Mesenchymal stem cell (in vitro differentiated cells and primary cell): Measurements from ENCODE around the gene CHURC1.
A peak's percentile ranks its signal among the peaks of the same experiment; 100 is the strongest.

Experiments
- DNase-seq: peaks from one replicate; pipeline ENCODE4 v3.0.0-alpha.2; 2013
- H2AFZ ChIP-seq: one replicate; pipeline ENCODE4 v1.6.1; 2013; ENCODE audit warnings: low read depth, mild to moderate bottlenecking, control low read depth, inconsistent platforms, low read length, moderate library complexity
- H2AK5ac ChIP-seq: 2 replicates; pipeline ENCODE4 v1.6.1; 2013; ENCODE audit warnings: low read length, moderate library complexity, mild to moderate bottlenecking, inconsistent platforms; ENCODE audit not compliant: severe bottlenecking
- H2BK120ac ChIP-seq: one replicate; pipeline ENCODE4 v1.6.1; 2013; ENCODE audit warnings: low read depth, mild to moderate bottlenecking, inconsistent platforms, low read length, moderate library complexity
- H2BK12ac ChIP-seq, 2 experiments: one replicate each; pipeline ENCODE4 v1.6.1; 2013; ENCODE audit warnings: inconsistent platforms in 2 of 2, low read length in 2 of 2, mild to moderate bottlenecking in 2 of 2, moderate library complexity in 2 of 2, control low read depth in 1 of 2
- H2BK15ac ChIP-seq: one replicate; pipeline ENCODE4 v1.6.1; 2013; ENCODE audit warnings: mild to moderate bottlenecking, low read depth, inconsistent platforms; ENCODE audit not compliant: poor library complexity, severe bottlenecking
- H2BK5ac ChIP-seq: 2 replicates; pipeline ENCODE4 v1.6.1; 2013; ENCODE audit warnings: low read depth, mild to moderate bottlenecking, low read length, control low read depth, inconsistent platforms; ENCODE audit not compliant: poor library complexity, severe bottlenecking
- H3K14ac ChIP-seq, 2 experiments: one replicate each; pipeline ENCODE4 v1.6.1; 2013; ENCODE audit warnings: inconsistent platforms in 2 of 2, low read length in 2 of 2, control low read depth in 1 of 2, mild to moderate bottlenecking in 1 of 2, moderate library complexity in 1 of 2
- H3K18ac ChIP-seq, 2 experiments: one replicate each; pipeline ENCODE4 v1.6.1; 2013; ENCODE audit warnings: inconsistent platforms in 2 of 2, low read length in 2 of 2, control low read depth in 1 of 2, low read depth in 1 of 2, mild to moderate bottlenecking in 1 of 2
- H3K23ac ChIP-seq, 2 experiments: one replicate each; pipeline ENCODE4 v1.6.1; 2013; ENCODE audit warnings: inconsistent platforms in 2 of 2, low read length in 2 of 2, mild to moderate bottlenecking in 2 of 2, moderate library complexity in 2 of 2, control low read depth in 1 of 2
- H3K27ac ChIP-seq: 2 replicates; pipeline ENCODE4 v1.5.1; 2013; ENCODE audit warnings: mild to moderate bottlenecking, moderate library complexity, low read length, control low read depth, inconsistent platforms; ENCODE audit not compliant: poor library complexity, severe bottlenecking
- H3K27me3 ChIP-seq, 2 experiments: 2 replicates each; pipeline versions ENCODE4 v1.6.1 to v1.7.0; 2013; ENCODE audit warnings: low read length in 2 of 2, mild to moderate bottlenecking in 2 of 2, moderate library complexity in 2 of 2, control low read depth in 1 of 2, inconsistent platforms in 1 of 2; ENCODE audit not compliant: control insufficient read depth in 1 of 2, insufficient read depth in 1 of 2
- H3K36me3 ChIP-seq, 2 experiments: 2 replicates each; pipeline versions ENCODE4 v1.6.1 to v1.7.0; 2013; ENCODE audit warnings: low read length in 2 of 2, control low read depth in 1 of 2, inconsistent platforms in 1 of 2, low read depth in 1 of 2, mild to moderate bottlenecking in 1 of 2; ENCODE audit not compliant: insufficient read depth in 2 of 2, control insufficient read depth in 1 of 2
- H3K4ac ChIP-seq, 2 experiments: one replicate each; pipeline ENCODE4 v1.6.1; 2013; ENCODE audit warnings: inconsistent platforms in 2 of 2, low read length in 2 of 2, mild to moderate bottlenecking in 2 of 2, moderate library complexity in 2 of 2, control low read depth in 1 of 2, low read depth in 1 of 2
- H3K4me1 ChIP-seq: 2 replicates; pipeline ENCODE4 v1.6.1; 2013; ENCODE audit warnings: low read depth, low read length, control low read depth; ENCODE audit not compliant: control insufficient read depth, insufficient read depth
- H3K4me2 ChIP-seq: 2 replicates; pipeline ENCODE4 v1.6.1; 2013; ENCODE audit warnings: low read length, mild to moderate bottlenecking, inconsistent platforms; ENCODE audit not compliant: poor library complexity, severe bottlenecking
- H3K4me3 ChIP-seq, 2 experiments: 2 replicates each; pipeline versions ENCODE4 v1.5.1 to v1.7.0; 2013; ENCODE audit warnings: low read length in 2 of 2, mild to moderate bottlenecking in 2 of 2, control low read depth in 1 of 2, low read depth in 1 of 2; ENCODE audit not compliant: insufficient read depth in 1 of 2
- H3K79me1 ChIP-seq: replicated peaks from 2 replicates; pipeline ENCODE4 v1.6.1; 2013; ENCODE audit warnings: mild to moderate bottlenecking, control low read depth, low read length, inconsistent platforms; ENCODE audit not compliant: poor library complexity, severe bottlenecking
- H3K9ac ChIP-seq: 2 replicates; pipeline ENCODE4 v1.7.0; 2013; ENCODE audit warnings: mild to moderate bottlenecking, low read length, moderate library complexity
- H3K9me3 ChIP-seq: 2 replicates; pipeline ENCODE4 v1.7.0; 2013; ENCODE audit warnings: mild to moderate bottlenecking, low read length; ENCODE audit not compliant: control insufficient read depth
- H4K8ac ChIP-seq: one replicate; pipeline ENCODE4 v1.6.1; 2013; ENCODE audit warnings: inconsistent platforms, mild to moderate bottlenecking, low read length, moderate library complexity
- H4K91ac ChIP-seq: one replicate; pipeline ENCODE4 v1.6.1; 2013; ENCODE audit warnings: mild to moderate bottlenecking, low read length, inconsistent platforms
- WGBS: methylation state at CpG from one replicate; pipeline ENCODE4 v1.1.7; 2013; ENCODE audit warnings: mixed read lengths; 5-methylcytosine and 5-hydroxymethylcytosine counted together

CHURC1 gene

GRCh38 chr14:64952598-64953309 lies 38.5 kb downstream of the CHURC1 start:
- no peak overlapping the region for H3K9ac ChIP-seq
- H3K4ac ChIP-seq = no peak overlapping the region
- no peaks in the 10 kb centered on the region for H3K27me3 ChIP-seq
- peaks cover 51% of the 10 kb centered on the region for H3K79me1 ChIP-seq
- H2AFZ ChIP-seq = no peak overlapping the region
- no peak overlapping the region for H3K23ac ChIP-seq
- no peak overlapping the region for H3K14ac ChIP-seq
- H3K4me2 ChIP-seq = no peak overlapping the region
- H3K36me3 ChIP-seq = peaks cover 19 to 58% of the 10 kb centered on the region in 2 experiments
- peaks cover 22% of the 10 kb centered on the region for H3K4me1 ChIP-seq
- no peak overlapping the region for H3K4me3 ChIP-seq
- no peak overlapping the region for H4K91ac ChIP-seq
- H3K18ac ChIP-seq = no peak overlapping the region
- H2AK5ac ChIP-seq = no peak overlapping the region
- H4K8ac ChIP-seq = no peak overlapping the region
- no peaks in the 10 kb centered on the region for H3K9me3 ChIP-seq
- DNase-seq = no peak
- H2BK15ac ChIP-seq = no peak overlapping the region
- H2BK120ac ChIP-seq = no peak overlapping the region
- H2BK12ac ChIP-seq = no peak overlapping the region
- 85% methylated on average over 7 of the region's 7 CpGs for WGBS
- no peak overlapping the region for H3K27ac ChIP-seq
- H2BK5ac ChIP-seq = no peak overlapping the region

GRCh38 chr14:64953310-64953654 lies 39.0 kb downstream of the CHURC1 start:
- DNase-seq = no peak
- H2BK15ac ChIP-seq = no peak overlapping the region
- H2BK5ac ChIP-seq = no peak overlapping the region
- H2AK5ac ChIP-seq = no peak overlapping the region
- no peak overlapping the region for H3K27ac ChIP-seq
- H3K36me3 ChIP-seq = peaks cover 18 to 58% of the 10 kb centered on the region in 2 experiments
- H4K91ac ChIP-seq = no peak overlapping the region
- no peak overlapping the region for H3K9ac ChIP-seq
- H3K79me1 ChIP-seq = peaks cover 52% of the 10 kb centered on the region
- H3K27me3 ChIP-seq = no peaks in the 10 kb centered on the region
- H3K4me3 ChIP-seq = no peak overlapping the region
- no peaks in the 10 kb centered on the region for H3K9me3 ChIP-seq
- no peak overlapping the region for H3K14ac ChIP-seq
- no peak overlapping the region for H3K23ac ChIP-seq
- H2BK120ac ChIP-seq = no peak overlapping the region
- H4K8ac ChIP-seq = no peak overlapping the region
- no peak overlapping the region for H2AFZ ChIP-seq
- H3K4me1 ChIP-seq = peaks cover 24% of the 10 kb centered on the region
- H3K18ac ChIP-seq = no peak overlapping the region
- no peak overlapping the region for H2BK12ac ChIP-seq
- WGBS = 99% methylated on average over 8 of the region's 8 CpGs
- H3K4ac ChIP-seq = no peak overlapping the region
- H3K4me2 ChIP-seq = no peak overlapping the region

- no peak for DNase-seq
- Histone ChIP-seq H3K27me3 (no peaks in the 10 kb centered on the region), H3K4me2 (no peak overlapping the region), H2AK5ac (no peak overlapping the region), H3K4ac (no peak overlapping the region), H2BK12ac (no peak overlapping the region), H2BK15ac (no peak overlapping the region), H3K18ac (no peak overlapping the region), H3K14ac (no peak overlapping the region), H3K9me3 (no peaks in the 10 kb centered on the region), H2BK120ac (no peak overlapping the region), H3K23ac (no peak overlapping the region), H4K8ac (no peak overlapping the region), H3K4me3 (no peak overlapping the region), H4K91ac (no peak overlapping the region), H3K9ac (no peak overlapping the region), H3K4me1 (peaks cover 24% of the 10 kb centered on the region), H2AFZ (no peak overlapping the region), H3K27ac (no peak overlapping the region), H3K36me3 (peaks cover 14 to 56% of the 10 kb centered on the region in 2 experiments), H2BK5ac (no peak overlapping the region), H3K79me1 (peaks cover 50% of the 10 kb centered on the region)
- WGBS = 95% methylated on average over 6 of the region's 6 CpGs
Observed at GRCh38 chr14:64953661-64954060, 39.4 kb downstream of the CHURC1 start.

DNA sequence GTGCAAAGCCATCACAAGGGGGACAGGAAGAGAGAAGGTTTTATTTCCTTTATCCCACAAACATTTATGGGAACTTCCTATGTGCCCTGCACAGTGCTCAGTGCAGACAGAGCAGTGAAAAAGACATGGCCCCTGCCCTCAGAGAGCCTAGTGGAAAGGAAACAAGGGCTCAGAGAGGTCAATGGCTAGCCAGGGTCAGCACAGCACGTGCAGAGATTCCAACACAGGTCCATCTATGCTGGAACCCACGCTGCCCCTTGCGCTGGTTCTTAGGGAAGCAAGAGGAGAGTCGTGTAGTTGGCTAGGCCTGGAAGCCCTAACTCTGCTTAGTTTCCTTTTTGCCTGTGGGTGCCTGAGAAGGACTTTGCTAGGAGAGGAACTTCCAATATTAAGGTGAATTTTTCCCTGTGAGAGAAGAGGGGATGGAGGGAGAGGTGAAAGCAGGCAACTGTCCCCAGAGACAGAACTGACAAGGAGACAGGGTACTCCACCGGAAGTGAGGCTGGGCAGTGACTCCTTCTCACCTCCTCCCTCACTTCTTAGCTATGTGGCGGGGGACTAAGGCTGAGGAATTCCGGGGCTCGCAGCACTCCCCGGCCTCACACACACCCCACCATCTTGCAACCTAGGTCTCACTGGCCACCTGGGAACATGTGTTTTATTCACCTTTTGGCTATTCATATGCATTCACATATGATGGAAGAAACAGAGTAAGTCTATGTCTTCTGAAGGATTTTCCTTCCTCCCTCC lies 40.4 kb downstream of the CHURC1 start:
- H2BK5ac ChIP-seq = peak overlapping the region; percentile 12
- H3K27ac ChIP-seq = peak overlapping the region; percentile 68
- no peak overlapping the region for H4K8ac ChIP-seq
- DNase-seq = no peak
- WGBS = 86% methylated on average over 5 of the region's 9 CpGs
- H3K9ac ChIP-seq = no peak overlapping the region
- H2AK5ac ChIP-seq = no peak overlapping the region
- no peak overlapping the region for H3K4me2 ChIP-seq
- H3K4ac ChIP-seq = no peak overlapping the region
- H2BK120ac ChIP-seq = no peak overlapping the region
- H3K4me1 ChIP-seq = peaks cover 29% of the 10 kb centered on the region
- H3K36me3 ChIP-seq = peaks cover 9 to 58% of the 10 kb centered on the region in 2 experiments
- no peak overlapping the region for H2AFZ ChIP-seq
- no peak overlapping the region for H3K4me3 ChIP-seq
- H2BK15ac ChIP-seq = no peak overlapping the region
- no peak overlapping the region for H3K14ac ChIP-seq
- no peak overlapping the region for H2BK12ac ChIP-seq
- H3K18ac ChIP-seq = no peak overlapping the region
- no peak overlapping the region for H3K23ac ChIP-seq
- H4K91ac ChIP-seq = no peak overlapping the region
- H3K27me3 ChIP-seq = no peaks in the 10 kb centered on the region
- H3K79me1 ChIP-seq = peaks cover 57% of the 10 kb centered on the region
- no peaks in the 10 kb centered on the region for H3K9me3 ChIP-seq
